ENCODE results near the gene FBXW8. TPM values are rescaled to one million over a fixed set of nuclear protein-coding genes. Genes with fewer than 3 reads are reported as not detected.

Gene FBXW8
- total RNA-seq, 1 donor from 2014 or later, result 14.4 TPM

DNA sequence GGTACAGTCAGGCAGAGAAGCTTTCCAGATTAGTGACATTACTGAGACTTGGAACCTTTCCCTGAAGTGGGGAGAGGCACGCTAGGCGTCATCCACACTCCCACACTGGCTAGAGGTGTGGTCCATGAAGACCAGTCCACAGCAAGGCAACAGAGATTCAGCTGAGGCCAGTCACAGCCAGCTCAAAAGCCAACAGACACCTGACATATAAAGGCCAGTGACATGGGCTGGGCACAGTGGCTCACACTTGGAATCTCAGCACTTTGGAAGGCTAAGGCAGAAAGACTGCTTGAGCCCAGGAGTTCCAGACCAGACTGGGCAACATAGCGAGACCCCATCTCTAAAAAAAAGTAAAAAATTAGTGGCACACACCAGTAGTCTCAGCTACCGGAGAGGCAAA lies 40.4 kb upstream of the FBXW8 start:
- no peak overlapping the region for H3K4me3 ChIP-seq (ENCODE audit: low read depth, low read length)
- TF ChIP-seq, protein P1, sequence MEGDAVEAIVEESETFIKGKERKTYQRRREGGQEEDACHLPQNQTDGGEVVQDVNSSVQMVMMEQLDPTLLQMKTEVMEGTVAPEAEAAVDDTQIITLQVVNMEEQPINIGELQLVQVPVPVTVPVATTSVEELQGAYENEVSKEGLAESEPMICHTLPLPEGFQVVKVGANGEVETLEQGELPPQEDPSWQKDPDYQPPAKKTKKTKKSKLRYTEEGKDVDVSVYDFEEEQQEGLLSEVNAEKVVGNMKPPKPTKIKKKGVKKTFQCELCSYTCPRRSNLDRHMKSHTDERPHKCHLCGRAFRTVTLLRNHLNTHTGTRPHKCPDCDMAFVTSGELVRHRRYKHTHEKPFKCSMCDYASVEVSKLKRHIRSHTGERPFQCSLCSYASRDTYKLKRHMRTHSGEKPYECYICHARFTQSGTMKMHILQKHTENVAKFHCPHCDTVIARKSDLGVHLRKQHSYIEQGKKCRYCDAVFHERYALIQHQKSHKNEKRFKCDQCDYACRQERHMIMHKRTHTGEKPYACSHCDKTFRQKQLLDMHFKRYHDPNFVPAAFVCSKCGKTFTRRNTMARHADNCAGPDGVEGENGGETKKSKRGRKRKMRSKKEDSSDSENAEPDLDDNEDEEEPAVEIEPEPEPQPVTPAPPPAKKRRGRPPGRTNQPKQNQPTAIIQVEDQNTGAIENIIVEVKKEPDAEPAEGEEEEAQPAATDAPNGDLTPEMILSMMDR (conservative IDR thresholded peaks at IDR 0.05; ENCODE audit: low read depth, low read length), result no peak
- DNase-seq (ENCODE audit: low read depth), result no peak

DNA sequence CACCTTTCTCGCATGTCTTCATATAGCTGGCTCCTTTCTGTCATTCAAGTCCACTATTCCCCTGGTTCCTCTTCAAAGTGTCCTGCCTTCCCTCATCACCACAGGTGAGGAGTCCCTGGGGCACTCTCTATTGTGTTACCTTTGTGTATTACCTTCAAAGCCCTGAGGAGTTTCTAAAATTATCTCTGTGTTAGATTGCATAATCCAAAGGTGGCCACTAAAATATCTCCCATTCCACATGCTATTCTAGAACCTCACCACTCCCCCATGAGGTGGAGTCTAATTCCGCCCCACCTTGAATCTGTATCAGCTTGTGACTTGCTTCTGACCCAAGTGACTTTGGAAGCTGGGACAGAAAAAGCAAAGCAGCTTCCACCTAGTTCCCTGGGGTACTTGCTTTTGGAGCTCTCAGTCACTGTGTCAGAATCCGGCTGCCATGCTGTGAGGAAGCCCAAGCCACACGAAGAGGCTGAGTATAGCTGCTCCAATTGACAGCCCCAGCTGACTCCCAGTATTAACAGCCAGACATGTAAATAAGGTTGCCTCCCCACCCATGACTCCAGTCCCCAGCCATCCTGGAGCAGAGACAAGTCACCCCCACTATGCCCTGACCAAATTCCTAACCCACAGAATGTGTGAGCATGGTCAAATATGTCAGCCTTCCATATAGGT lies 36.3 kb upstream of the FBXW8 start:
- TF ChIP-seq, protein P1 (conservative IDR thresholded peaks at IDR 0.05; ENCODE audit: low read depth, low read length), result no peak
- H3K4me3 ChIP-seq (ENCODE audit: low read depth, low read length), result no peak overlapping the region
- DNase-seq (ENCODE audit: low read depth), result no peak

DNA sequence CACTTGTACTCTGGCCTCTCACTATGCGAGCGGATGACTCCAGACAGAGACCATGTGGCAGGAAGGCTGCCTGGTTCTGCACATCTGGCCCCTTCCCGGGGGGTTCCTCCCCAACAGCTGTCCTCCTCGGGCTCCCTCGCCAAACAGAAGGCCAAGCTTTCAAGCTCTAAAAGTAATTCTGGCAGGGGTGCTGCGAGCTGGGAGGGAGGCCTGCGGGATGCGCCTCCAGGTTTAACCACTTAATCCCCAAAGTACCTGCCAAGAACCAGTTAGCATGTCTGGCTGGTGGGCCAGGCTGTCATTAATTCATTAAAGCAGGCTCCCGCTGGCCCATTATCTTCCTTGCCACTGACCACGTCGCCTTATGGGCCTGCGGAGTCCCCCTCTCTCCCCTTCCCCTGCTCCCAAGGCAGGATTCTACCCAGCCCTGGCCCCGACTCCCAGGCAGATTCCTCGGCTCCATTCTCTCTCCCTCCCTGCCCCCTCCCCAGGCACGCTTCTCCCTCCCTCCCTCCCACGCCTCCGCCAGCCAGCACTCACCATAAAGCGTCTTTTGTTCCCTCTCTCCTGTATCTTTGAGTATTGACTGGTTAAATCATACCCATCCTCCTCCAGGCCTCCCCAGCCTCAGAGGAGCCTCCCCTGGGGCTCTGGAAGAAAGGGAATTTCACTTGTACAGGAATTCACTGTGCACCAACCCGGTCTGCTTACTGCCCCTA lies 34.4 kb upstream of the FBXW8 start:
- H3K4me3 ChIP-seq (ENCODE audit: low read depth, low read length), result no peak overlapping the region
- no peak for DNase-seq (ENCODE audit: low read depth)
- TF ChIP-seq, protein P1 (conservative IDR thresholded peaks at IDR 0.05; ENCODE audit: low read depth, low read length), result no peak

DNA sequence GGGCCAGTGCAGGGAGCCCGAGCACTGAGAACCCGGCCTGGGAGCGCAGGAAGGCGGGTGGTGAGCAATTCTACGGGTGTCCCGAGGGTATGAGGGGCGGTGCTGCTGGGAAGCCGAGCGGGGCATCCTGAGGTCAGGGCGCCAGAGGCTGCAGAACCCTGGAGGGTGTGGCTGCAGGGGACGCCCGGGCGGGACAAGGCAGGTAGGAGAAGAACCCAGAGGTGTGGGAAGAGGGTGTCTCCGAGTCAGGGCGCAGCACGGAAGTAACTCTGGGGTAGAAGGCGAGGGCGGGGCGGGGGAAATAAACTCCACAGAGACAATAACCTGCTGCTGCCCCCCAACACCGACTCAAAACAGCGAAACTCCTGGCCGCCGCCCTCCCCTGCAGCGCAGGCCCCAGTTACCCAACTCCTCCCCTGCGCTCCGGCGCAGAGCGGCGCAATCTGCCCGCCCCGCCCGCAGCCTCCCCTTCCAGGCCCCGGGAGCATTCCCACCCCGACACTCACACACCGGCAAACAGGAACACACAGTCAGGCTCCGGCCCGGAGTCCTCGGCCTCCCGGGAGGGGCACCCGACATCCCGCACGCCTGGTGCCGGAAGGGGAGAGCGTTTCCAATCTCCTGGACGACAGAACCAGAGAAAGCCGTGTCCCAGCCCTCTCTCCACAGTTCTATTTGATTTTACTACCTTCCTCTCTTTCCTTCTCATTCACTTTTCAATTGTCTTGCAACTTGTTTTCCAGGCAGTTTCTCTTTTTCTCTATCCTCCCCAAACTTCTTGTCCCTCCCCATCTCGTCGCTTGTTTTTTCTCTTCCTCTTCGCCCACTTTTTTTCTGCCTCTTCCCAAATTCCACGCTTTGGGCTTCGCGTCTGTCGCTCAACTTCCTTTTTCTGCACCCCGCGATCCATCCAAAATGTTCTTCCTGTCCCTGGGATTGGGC lies 31.9 kb upstream of the FBXW8 start:
- TF ChIP-seq, protein P1 (conservative IDR thresholded peaks at IDR 0.05; ENCODE audit: low read depth, low read length), result no peak
- DNase-seq (ENCODE audit: low read depth), result no peak
- H3K4me3 ChIP-seq (ENCODE audit: low read depth, low read length), result peak overlapping the region; percentile 36

DNA sequence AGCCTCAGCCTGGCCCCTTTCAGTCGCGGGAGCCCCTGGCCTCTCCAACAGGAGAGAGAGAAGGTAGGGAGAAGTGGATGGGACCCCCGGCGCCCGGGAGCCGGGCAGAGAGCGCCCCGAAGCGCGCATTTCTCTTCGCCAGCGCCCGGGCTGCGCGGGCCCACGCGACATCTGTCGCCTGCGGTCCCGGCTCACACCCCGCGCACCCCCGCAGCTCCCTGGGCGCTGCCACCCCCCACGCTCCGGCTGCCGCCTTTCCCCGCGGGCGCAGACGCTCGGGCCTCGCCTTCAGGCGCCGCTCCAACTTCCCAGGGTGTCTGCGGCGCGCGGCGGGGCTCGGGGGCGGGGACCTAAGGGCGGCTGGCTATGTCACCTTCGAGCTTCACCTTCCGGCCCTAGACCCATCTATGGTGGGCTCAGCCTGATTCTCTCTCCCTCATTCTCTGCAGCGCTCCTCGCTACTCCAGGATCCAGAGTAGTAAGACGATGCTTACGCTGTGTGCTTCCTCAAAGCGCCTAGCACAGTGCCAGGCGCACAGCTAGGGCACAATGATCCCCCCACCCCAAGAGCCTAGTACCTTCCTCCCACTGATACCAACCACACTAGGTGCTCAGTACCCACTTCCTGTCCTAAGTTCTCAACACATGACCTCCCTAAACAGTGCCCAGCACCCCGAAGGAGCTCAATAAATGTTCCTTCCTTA lies 31.1 kb upstream of the FBXW8 start:
- H3K4me3 ChIP-seq (ENCODE audit: low read depth, low read length), result peak overlapping the region; percentile 36
- TF ChIP-seq, protein P1 (conservative IDR thresholded peaks at IDR 0.05; ENCODE audit: low read depth, low read length), result no peak
- no peak for DNase-seq (ENCODE audit: low read depth)

DNA sequence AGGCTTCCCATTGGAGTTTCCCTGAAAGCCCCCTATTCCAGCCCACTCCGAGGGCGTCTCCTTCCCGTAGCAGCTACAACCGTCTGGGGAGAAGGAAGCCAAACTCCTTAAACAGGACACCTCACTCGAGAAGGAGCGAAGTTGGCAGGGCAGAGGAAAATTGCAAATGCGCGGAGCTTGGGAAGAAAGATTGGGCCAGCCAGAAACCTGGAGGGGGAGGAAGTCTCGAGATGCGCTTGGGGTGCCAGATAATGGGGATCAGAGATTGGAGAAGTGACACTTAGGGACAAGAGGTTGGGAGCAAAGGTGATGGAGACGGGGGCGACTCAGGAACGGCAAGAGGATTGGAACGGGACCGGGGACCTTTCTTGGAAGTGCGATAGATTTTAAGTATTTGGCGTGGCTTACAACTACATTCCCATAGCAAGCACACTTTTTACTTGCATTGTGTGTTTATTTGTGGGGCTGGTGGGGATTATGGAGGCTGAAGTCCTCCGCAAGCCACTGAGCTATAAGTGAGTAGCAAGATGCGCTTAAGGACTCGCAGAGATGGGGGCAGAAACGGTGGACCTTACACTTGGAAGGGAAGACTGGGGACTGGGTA lies 30.4 kb upstream of the FBXW8 start:
- TF ChIP-seq, protein P1 (conservative IDR thresholded peaks at IDR 0.05; ENCODE audit: low read depth, low read length), result no peak
- H3K4me3 ChIP-seq (ENCODE audit: low read depth, low read length), result peak overlapping the region; percentile 27
- DNase-seq (ENCODE audit: low read depth), result no peak
